B cell (primary cell): ENCODE measurements around the gene AFF3. TPM values are rescaled to one million over a fixed set of nuclear protein-coding genes. Genes with fewer than 3 reads are reported as not detected.
A peak's percentile ranks its signal among the peaks of the same experiment; 100 is the strongest.

ENCODE experiments used
- ATAC-seq: fragments of 200-7000 bp; cut with Tn5 transposase; one replicate; pipeline ENCODE4 v1.10.0; 2021; ENCODE audit warnings: low read depth, mild to moderate bottlenecking, moderate number of reproducible peaks, moderate library complexity
- CTCF ChIA-PET: fragments of 350-600 bp; sonication (Branson Sonifier 250); formaldehyde crosslinking; loops from one replicate; lab custom pipeline; 2021; ENCODE audit warnings: antibody characterized with exemption, inconsistent platforms; lab: Charles Lee
- POLR2A ChIA-PET: fragments of 350-600 bp; sonication (Branson Sonifier 250); formaldehyde crosslinking; loops from one replicate; lab custom pipeline; 2021; ENCODE audit warnings: antibody characterized with exemption; lab: Charles Lee
- DNase-seq: peaks from one replicate; pipeline ENCODE4 v3.0.0; 2013
- H2AFZ ChIP-seq: 2 replicates; pipeline ENCODE4 v1.6.1; 2012; ENCODE audit warnings: mild to moderate bottlenecking, low read depth, low read length; ENCODE audit not compliant: insufficient read depth, poor library complexity, severe bottlenecking
- H3K27ac ChIP-seq, 2 donors: 1 replicate in 1 of 2; 2 replicates in 1 of 2; pipeline ENCODE4 v1.5.1; 2012 to 2013; ENCODE audit warnings: low read length in 2 of 2, mild to moderate bottlenecking in 2 of 2, moderate library complexity in 1 of 2
- H3K27me3 ChIP-seq, 4 experiments: fragments of 200-600 bp in 1 of 4; sonication (generic) in 1 of 4; replicated peaks in 1 of 4; 1 replicate in 2 of 4; 2 replicates in 2 of 4; pipeline versions ENCODE4 v1.6.1 to v1.7.0; 2013 to 2016; ENCODE audit warnings: low read length in 3 of 4, mild to moderate bottlenecking in 2 of 4, mixed read lengths in 1 of 4, moderate library complexity in 1 of 4; ENCODE audit not compliant: insufficient read depth in 4 of 4, control insufficient read depth in 3 of 4; ENCODE audit errors: control extremely low read depth in 1 of 4
- H3K36me3 ChIP-seq, 2 experiments: replicated peaks in 1 of 2; 1 replicate in 1 of 2; 2 replicates in 1 of 2; pipeline versions ENCODE4 v1.6.1 to v1.7.1; 2013; ENCODE audit warnings: low read length in 1 of 2; ENCODE audit not compliant: insufficient read depth in 2 of 2, control insufficient read depth in 1 of 2; ENCODE audit errors: control extremely low read depth in 1 of 2, extremely low read depth in 1 of 2
- H3K4me1 ChIP-seq, 2 donors: fragments of 200-600 bp in 1 of 2; sonication (generic) in 1 of 2; 1 replicate in 1 of 2; 2 replicates in 1 of 2; pipeline versions ENCODE4 v1.5.1 to v1.6.1; 2013 to 2017; ENCODE audit warnings: low read length in 2 of 2; ENCODE audit not compliant: control insufficient read depth in 2 of 2, insufficient read depth in 2 of 2
- H3K4me2 ChIP-seq: replicated peaks from 2 replicates; pipeline ENCODE3; 2012; ENCODE audit warnings: mild to moderate bottlenecking, low read depth, low read length; ENCODE audit not compliant: poor library complexity, severe bottlenecking
- H3K4me3 ChIP-seq, 5 experiments: fragments of 200-600 bp in 1 of 5; sonication (generic) in 1 of 5; 1 replicate in 3 of 5; 2 replicates in 2 of 5; pipeline versions ENCODE4 v1.5.1 to v1.7.0; 2011 to 2016; ENCODE audit warnings: low read length in 4 of 5, mild to moderate bottlenecking in 4 of 5, low read depth in 2 of 5, control low read depth in 1 of 5, moderate library complexity in 1 of 5; ENCODE audit not compliant: insufficient read depth in 1 of 5; ENCODE audit errors: control extremely low read depth in 1 of 5, extremely low read depth in 1 of 5
- H3K79me2 ChIP-seq: fragments of 200-600 bp; sonication (generic); one replicate; pipeline ENCODE4 v1.6.0; 2016; ENCODE audit warnings: low read length; ENCODE audit not compliant: control insufficient read depth, insufficient read depth
- H3K9ac ChIP-seq: fragments of 200-600 bp; sonication (generic); 2 replicates; pipeline ENCODE4 v1.6.1; 2017; ENCODE audit warnings: mild to moderate bottlenecking, low read length, moderate library complexity
- H3K9me3 ChIP-seq, 3 donors: one replicate each; pipeline versions ENCODE4 v1.6.1 to v1.7.1; 2013; ENCODE audit warnings: low read length in 2 of 3; ENCODE audit not compliant: control insufficient read depth in 2 of 3, insufficient read depth in 1 of 3; ENCODE audit errors: control extremely low read depth in 1 of 3
- H4K20me1 ChIP-seq: 2 replicates; pipeline ENCODE4 v1.6.0; 2012; ENCODE audit warnings: mild to moderate bottlenecking, low read length; ENCODE audit not compliant: insufficient read depth, control insufficient read depth, poor library complexity, severe bottlenecking
- H3K27ac Mint-ChIP-seq: one replicate; pipeline ENCODE4 v1.8.0; 2021; ENCODE audit warnings: mixed read lengths
- H3K27me3 Mint-ChIP-seq: one replicate; pipeline ENCODE4 v1.8.0; 2021; ENCODE audit warnings: mixed read lengths
- H3K4me1 Mint-ChIP-seq: one replicate; pipeline ENCODE4 v1.8.0; 2021; ENCODE audit warnings: mixed read lengths
- H3K4me3 Mint-ChIP-seq: one replicate; pipeline ENCODE4 v1.8.0; 2021; ENCODE audit warnings: mixed read lengths
- H3K9me3 Mint-ChIP-seq: one replicate; pipeline ENCODE4 v1.8.0; 2022; ENCODE audit warnings: mixed read lengths; ENCODE audit not compliant: insufficient read depth
- EZH2 ChIP-seq: IDR thresholded peaks from 2 replicates; pipeline ENCODE4 v1.6.1; 2012; ENCODE audit warnings: borderline replicate concordance, low read depth, mild to moderate bottlenecking, moderate library complexity, low read length; ENCODE audit not compliant: insufficient read depth, poor library complexity, severe bottlenecking
- WGBS: methylation state at CpG from one replicate; pipeline ENCODE4 v1.1.5; 2013; ENCODE audit warnings: missing lambda C conversion rate; ENCODE audit not compliant: insufficient coverage; 5-methylcytosine and 5-hydroxymethylcytosine counted together
- intact Hi-C: fragments of 100-400 bp; cut with micrococcal nuclease; formaldehyde crosslinking; loops from one replicate; pipeline ENCODE4 v1.10.0; 2022
- polyA plus RNA-seq: library from polyadenylated mRNA; depleted of rRNA; stranded (reverse); fragments of >200 nt; gene quantifications from 2 replicates; pipeline ENCODE4 v1.2.3, GENCODE V29; 2012
- total RNA-seq, 2 donors: library from RNA; stranded (reverse); fragments of 120-200 nt in 1 of 2; gene quantifications; 1 replicate in 1 of 2; 2 replicates in 1 of 2; pipeline versions ENCODE4 v1.2.3 to v1.2.4, GENCODE V29; 2013 to 2022
- TF ChIP-seq, protein P1 (sequence below): fragments of 200-600 bp; IDR thresholded peaks from one replicate; pipeline ENCODE4 v1.8.0; 2022; ENCODE audit warnings: antibody characterized with exemption, mild to moderate bottlenecking

Gene AFF3
- total and polyA plus RNA-seq, 2 donors (not counting 1 experiment from before 2014, with no cell fraction given), result 117 to 830 TPM

DNA sequence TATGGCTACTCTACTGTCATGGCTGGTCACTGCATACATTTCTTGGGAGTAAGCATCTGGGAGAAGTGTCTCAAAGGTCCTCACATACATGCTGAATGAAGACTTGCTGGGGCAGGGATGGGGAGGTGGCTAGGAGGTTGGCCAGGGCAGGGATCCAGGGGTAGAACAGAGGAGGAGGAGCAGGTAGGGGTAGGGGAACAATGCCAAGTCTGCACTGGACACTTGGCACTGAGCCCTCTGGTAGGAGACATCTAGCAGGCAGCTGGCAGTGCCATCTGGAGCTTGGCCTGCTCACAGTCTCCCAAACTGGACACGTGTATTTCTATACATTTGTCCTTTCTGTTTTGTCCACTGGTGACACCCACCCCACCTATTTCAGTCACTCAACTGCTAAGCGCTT lies 589.9 kb downstream of the AFF3 start:
- Histone ChIP-seq H3K27me3 (no peaks in the 10 kb centered on the region), H3K27ac (no peak overlapping the region), H2AFZ (no peak overlapping the region), H4K20me1 (peaks cover under 1% of the 10 kb centered on the region), H3K4me1 (no peaks in the 10 kb centered on the region), H3K9me3 (no peaks in the 10 kb centered on the region), H3K4me2 (no peak overlapping the region), H3K36me3 (peaks cover 7 to 90% of the 10 kb centered on the region in 2 experiments), H3K79me2 (peaks cover 1% of the 10 kb centered on the region), H3K4me3 (no peak overlapping the region), H3K9ac (no peak overlapping the region)
- H3K27me3 Mint-ChIP-seq, result no peaks in the 10 kb centered on the region
- no peak for ATAC-seq
- no peak overlapping the region for H3K27ac Mint-ChIP-seq
- CTCF ChIA-PET, result no interaction called here
- TF ChIP-seq, protein P1, sequence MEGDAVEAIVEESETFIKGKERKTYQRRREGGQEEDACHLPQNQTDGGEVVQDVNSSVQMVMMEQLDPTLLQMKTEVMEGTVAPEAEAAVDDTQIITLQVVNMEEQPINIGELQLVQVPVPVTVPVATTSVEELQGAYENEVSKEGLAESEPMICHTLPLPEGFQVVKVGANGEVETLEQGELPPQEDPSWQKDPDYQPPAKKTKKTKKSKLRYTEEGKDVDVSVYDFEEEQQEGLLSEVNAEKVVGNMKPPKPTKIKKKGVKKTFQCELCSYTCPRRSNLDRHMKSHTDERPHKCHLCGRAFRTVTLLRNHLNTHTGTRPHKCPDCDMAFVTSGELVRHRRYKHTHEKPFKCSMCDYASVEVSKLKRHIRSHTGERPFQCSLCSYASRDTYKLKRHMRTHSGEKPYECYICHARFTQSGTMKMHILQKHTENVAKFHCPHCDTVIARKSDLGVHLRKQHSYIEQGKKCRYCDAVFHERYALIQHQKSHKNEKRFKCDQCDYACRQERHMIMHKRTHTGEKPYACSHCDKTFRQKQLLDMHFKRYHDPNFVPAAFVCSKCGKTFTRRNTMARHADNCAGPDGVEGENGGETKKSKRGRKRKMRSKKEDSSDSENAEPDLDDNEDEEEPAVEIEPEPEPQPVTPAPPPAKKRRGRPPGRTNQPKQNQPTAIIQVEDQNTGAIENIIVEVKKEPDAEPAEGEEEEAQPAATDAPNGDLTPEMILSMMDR, result no peak
- TF ChIP-seq EZH2, result no peak
- POLR2A ChIA-PET, result no interaction called here
- intact Hi-C loops, result no loop called here
- H3K9me3 Mint-ChIP-seq, result no peaks in the 10 kb centered on the region
- no peaks in the 10 kb centered on the region for H3K4me1 Mint-ChIP-seq
- no peak overlapping the region for H3K4me3 Mint-ChIP-seq
- WGBS, result 100% methylated on average over 2 of the region's 2 CpGs
- DNase-seq, result no peak

DNA sequence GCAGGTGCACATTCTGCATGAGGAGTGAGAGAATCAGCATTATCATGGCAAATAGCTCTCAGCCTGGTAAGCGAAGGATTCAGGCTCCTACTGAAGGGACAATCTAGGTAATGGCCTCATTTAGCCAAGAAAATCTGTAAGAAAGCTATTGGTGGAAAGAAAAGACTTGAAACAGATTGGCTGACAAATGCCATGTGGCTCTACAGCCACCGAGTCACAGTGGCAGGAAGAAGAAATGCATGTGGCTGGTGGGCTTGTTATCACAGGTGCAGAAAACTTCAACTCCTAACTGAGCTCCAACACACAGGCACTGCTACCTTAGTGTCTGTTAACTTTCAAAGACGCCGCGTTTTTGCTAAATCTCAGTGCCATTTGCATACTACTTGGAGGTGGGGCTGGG lies 592.0 kb downstream of the AFF3 start:
- H3K4me1 Mint-ChIP-seq, result no peaks in the 10 kb centered on the region
- H3K27me3 ChIP-seq, result no peaks in the 10 kb centered on the region
- no peak overlapping the region for H3K4me2 ChIP-seq
- POLR2A ChIA-PET, result interaction anchor here (0.6 kb wide), 1 partner anchor 16 kb away, joined by 5 read pairs; no protein-coding TSS in a partner anchor
- intact Hi-C loops, result no loop called here
- H3K4me1 ChIP-seq, result no peaks in the 10 kb centered on the region
- H3K9ac ChIP-seq, result no peak overlapping the region
- no peaks in the 10 kb centered on the region for H3K79me2 ChIP-seq
- H3K36me3 ChIP-seq, result peaks cover 9 to 80% of the 10 kb centered on the region in 2 experiments
- no peaks in the 10 kb centered on the region for H3K27me3 Mint-ChIP-seq
- CTCF ChIA-PET, result interaction anchor here (1.5 kb wide), 2 partner anchors 9 to 11 kb away, joined by 4 read pairs; no protein-coding TSS in a partner anchor
- H3K9me3 Mint-ChIP-seq, result no peaks in the 10 kb centered on the region
- no peaks in the 10 kb centered on the region for H4K20me1 ChIP-seq
- 97% methylated on average over 5 of the region's 5 CpGs for WGBS
- H3K4me3 ChIP-seq, result no peak overlapping the region
- no peak overlapping the region for H3K4me3 Mint-ChIP-seq
- no peak overlapping the region for H2AFZ ChIP-seq
- no peak for ATAC-seq
- DNase-seq, result no peak
- no peaks in the 10 kb centered on the region for H3K9me3 ChIP-seq
- TF ChIP-seq, protein P1, result no peak
- TF ChIP-seq EZH2, result no peak
- H3K27ac ChIP-seq, result no peak overlapping the region
- peak overlapping the region; percentile 5 for H3K27ac Mint-ChIP-seq
